Loucy (cell line): ENCODE results near the gene STXBP3.

ENCODE experiments used
- H2AFZ ChIP-seq: fragments of 200-600 bp; sonication (generic); 2 replicates; pipeline ENCODE4 v1.6.0; 2016; ENCODE audit warnings: antibody characterized with exemption, mild to moderate bottlenecking, low read length, moderate library complexity
- H3F3A ChIP-seq: fragments of 200-600 bp; 2 replicates; pipeline ENCODE4 v1.6.0; 2016; ENCODE audit warnings: antibody characterized with exemption, low read depth, mild to moderate bottlenecking
- H3K27me3 ChIP-seq: fragments of 200-600 bp; sonication (generic); 2 replicates; pipeline ENCODE4 v1.6.1; 2014; ENCODE audit warnings: low read length, mild to moderate bottlenecking; ENCODE audit not compliant: insufficient read depth, poor library complexity, severe bottlenecking
- H3K36me3 ChIP-seq: fragments of 200-600 bp; sonication (generic); 2 replicates; pipeline ENCODE4 v1.6.1; 2016; ENCODE audit warnings: low read length; ENCODE audit not compliant: insufficient read depth
- H3K4me1 ChIP-seq: fragments of 200-600 bp; sonication (generic); 2 replicates; pipeline ENCODE4 v1.5.1; 2014; ENCODE audit warnings: low read length, mild to moderate bottlenecking; ENCODE audit not compliant: insufficient read depth, poor library complexity, severe bottlenecking
- H3K4me2 ChIP-seq: fragments of 200-600 bp; sonication (generic); 2 replicates; pipeline ENCODE4 v1.6.0; 2014; ENCODE audit warnings: antibody characterized with exemption, low read length, low read depth, mild to moderate bottlenecking; ENCODE audit not compliant: poor library complexity, severe bottlenecking
- H3K4me3 ChIP-seq: fragments of 200-600 bp; sonication (generic); 2 replicates; pipeline ENCODE4 v1.5.1; 2014; ENCODE audit warnings: low read length, mild to moderate bottlenecking, mixed read lengths; ENCODE audit not compliant: poor library complexity, severe bottlenecking
- H3K79me2 ChIP-seq: fragments of 200-600 bp; sonication (generic); 2 replicates; pipeline ENCODE4 v1.6.1; 2014; ENCODE audit warnings: low read length; ENCODE audit not compliant: insufficient read depth
- H3K9ac ChIP-seq: fragments of 200-600 bp; sonication (generic); 2 replicates; pipeline ENCODE4 v1.6.0; 2014; ENCODE audit warnings: mild to moderate bottlenecking, low read depth, low read length, moderate library complexity; ENCODE audit not compliant: poor library complexity, severe bottlenecking
- H3K9me2 ChIP-seq: fragments of 200-600 bp; sonication (generic); replicated peaks from 2 replicates; pipeline ENCODE4 v1.6.1; 2016; ENCODE audit warnings: low read depth, low read length, mixed read lengths
- H3K9me3 ChIP-seq: fragments of 200-600 bp; sonication (generic); 2 replicates; pipeline ENCODE4 v1.6.1; 2014; ENCODE audit warnings: mild to moderate bottlenecking, antibody characterized with exemption, low read length, low read depth; ENCODE audit not compliant: insufficient read depth
- H4K20me1 ChIP-seq: fragments of 200-600 bp; sonication (generic); 2 replicates; pipeline ENCODE4 v1.6.0; 2014; ENCODE audit warnings: antibody characterized with exemption, low read length, mild to moderate bottlenecking; ENCODE audit not compliant: insufficient read depth, poor library complexity, severe bottlenecking
- CTCF ChIP-seq: fragments of 200-600 bp; sonication (generic); conservative IDR thresholded peaks from 2 replicates; pipeline ENCODE4 v1.5.1; 2014; ENCODE audit warnings: mild to moderate bottlenecking, antibody characterized with exemption, low read length
- EZH2phosphoT487 ChIP-seq: fragments of 200-600 bp; IDR thresholded peaks from 2 replicates; pipeline ENCODE4 v1.6.1; 2018; ENCODE audit warnings: antibody characterized with exemption, mild to moderate bottlenecking, moderate library complexity, borderline replicate concordance

STXBP3 gene

GRCh38 chr1:108708691-108709660 lies 37.5 kb upstream of the STXBP3 start:
- Histone ChIP-seq H3K36me3 (no peaks in the 10 kb centered on the region), H3K9ac (no peak overlapping the region), H4K20me1 (no peaks in the 10 kb centered on the region), H3K9me3 (no peaks in the 10 kb centered on the region), H3K4me2 (no peak overlapping the region), H3K4me1 (peaks cover 7% of the 10 kb centered on the region), H2AFZ (no peak overlapping the region), H3K27me3 (no peaks in the 10 kb centered on the region), H3K4me3 (no peak overlapping the region), H3F3A (peaks cover 2% of the 10 kb centered on the region; the same call in 1 of the 2 replicates), H3K9me2 (no peaks in the 10 kb centered on the region), H3K79me2 (no peaks in the 10 kb centered on the region)
- TF ChIP-seq EZH2phosphoT487 = no peak
- peak; percentile 92 for TF ChIP-seq CTCF

GRCh38 chr1:108712606-108713150 lies 33.8 kb upstream of the STXBP3 start, which contains the start of gene FNDC7:
Gene FNDC7 (plus strand): TSS chr1:108712908. CDS start chr1:108712934, 26 bp downstream.
- Histone ChIP-seq H4K20me1 (no peaks in the 10 kb centered on the region), H2AFZ (no peak within 1 kb of the TSS), H3K36me3 (no peaks in the 10 kb centered on the region), H3K9me3 (no peaks in the 10 kb centered on the region), H3K79me2 (no peaks in the 10 kb centered on the region), H3K9ac (no peak within 1 kb of the TSS), H3K4me1 (no peaks in the 10 kb centered on the region), H3K4me3 (no peak within 1 kb of the TSS), H3K27me3 (no peaks in the 10 kb centered on the region), H3K9me2 (no peaks in the 10 kb centered on the region), H3F3A (no peaks in the 10 kb centered on the region), H3K4me2 (no peak within 1 kb of the TSS)
- TF ChIP-seq CTCF (no peak), EZH2phosphoT487 (no peak)

GRCh38 chr1:108715932-108716331 lies 30.5 kb upstream of the STXBP3 start:
- Histone ChIP-seq H3F3A (no peaks in the 10 kb centered on the region), H3K9me2 (no peaks in the 10 kb centered on the region), H3K4me2 (no peak overlapping the region), H4K20me1 (no peaks in the 10 kb centered on the region), H3K79me2 (no peaks in the 10 kb centered on the region), H3K27me3 (no peaks in the 10 kb centered on the region), H2AFZ (no peak overlapping the region), H3K36me3 (no peaks in the 10 kb centered on the region), H3K4me3 (no peak overlapping the region), H3K4me1 (no peaks in the 10 kb centered on the region), H3K9me3 (no peaks in the 10 kb centered on the region), H3K9ac (no peak overlapping the region)
- no peak for TF ChIP-seq CTCF
- TF ChIP-seq EZH2phosphoT487 = no peak
